ENCODE data around the gene SMAD3.

The SMAD3 gene

GRCh38 chr15:67082007-67082536, 16.7 kb downstream of the SMAD3 start:
- peak in 4 of 5 experiments; percentile 43 to 97 (median 55) for DNase-seq

- peak in 2 of 5 experiments; percentile 25 to 80 for DNase-seq
Measured at GRCh38 chr15:67083135-67083762, 17.8 kb downstream of the SMAD3 start.

GRCh38 chr15:67084561-67084960, 19.2 kb downstream of the SMAD3 start:
- DNase-seq: no peak

DNA sequence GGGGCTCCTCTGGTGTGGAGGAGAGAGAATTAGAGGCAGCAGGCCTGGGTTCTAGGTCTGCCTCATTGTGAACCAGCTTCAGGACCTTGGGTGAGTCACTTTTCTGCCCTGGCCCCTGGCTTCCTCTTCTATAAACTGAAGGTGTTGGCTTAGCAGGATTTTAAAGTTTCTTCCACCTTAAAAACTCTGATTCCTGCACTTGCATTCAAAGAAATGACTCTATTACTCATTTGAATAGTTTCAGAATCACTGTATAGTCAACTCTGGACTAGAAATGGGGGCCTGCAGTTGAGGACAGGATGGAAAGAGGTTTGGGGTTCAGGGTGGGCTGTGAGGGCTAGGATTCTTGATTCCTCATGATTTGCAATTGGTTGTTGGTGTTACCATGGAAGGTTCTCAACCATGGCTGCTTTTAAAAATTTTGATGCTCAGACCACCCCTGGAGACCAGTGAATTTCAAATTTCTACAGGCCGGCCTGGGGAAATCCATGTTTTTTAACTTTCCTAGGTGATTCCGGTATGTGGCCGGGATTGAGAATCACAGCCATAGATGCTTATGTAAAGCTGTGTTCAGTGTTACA, 19.9 kb downstream of the SMAD3 start:
- peak in 2 of 5 experiments; percentile 37 to 91 for DNase-seq

GRCh38 chr15:67085818-67086636, 20.6 kb downstream of the SMAD3 start:
- peak in 2 of 5 experiments; percentile 36 to 94 for DNase-seq

DNA sequence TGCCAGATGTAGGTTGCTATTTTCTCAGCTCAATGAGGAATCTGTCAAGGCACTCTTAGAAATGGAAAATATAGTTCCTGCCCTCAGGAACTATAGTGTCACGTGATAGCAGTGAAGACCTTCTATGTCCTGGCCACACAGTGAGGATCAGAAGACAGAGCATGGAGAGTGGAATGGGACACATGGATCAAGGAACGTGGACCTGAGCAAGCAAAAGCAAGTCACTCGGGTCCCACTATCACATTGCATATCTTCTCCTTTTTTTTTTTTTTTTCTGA, 21.2 kb downstream of the SMAD3 start:
- DNase-seq: no peak

DNA sequence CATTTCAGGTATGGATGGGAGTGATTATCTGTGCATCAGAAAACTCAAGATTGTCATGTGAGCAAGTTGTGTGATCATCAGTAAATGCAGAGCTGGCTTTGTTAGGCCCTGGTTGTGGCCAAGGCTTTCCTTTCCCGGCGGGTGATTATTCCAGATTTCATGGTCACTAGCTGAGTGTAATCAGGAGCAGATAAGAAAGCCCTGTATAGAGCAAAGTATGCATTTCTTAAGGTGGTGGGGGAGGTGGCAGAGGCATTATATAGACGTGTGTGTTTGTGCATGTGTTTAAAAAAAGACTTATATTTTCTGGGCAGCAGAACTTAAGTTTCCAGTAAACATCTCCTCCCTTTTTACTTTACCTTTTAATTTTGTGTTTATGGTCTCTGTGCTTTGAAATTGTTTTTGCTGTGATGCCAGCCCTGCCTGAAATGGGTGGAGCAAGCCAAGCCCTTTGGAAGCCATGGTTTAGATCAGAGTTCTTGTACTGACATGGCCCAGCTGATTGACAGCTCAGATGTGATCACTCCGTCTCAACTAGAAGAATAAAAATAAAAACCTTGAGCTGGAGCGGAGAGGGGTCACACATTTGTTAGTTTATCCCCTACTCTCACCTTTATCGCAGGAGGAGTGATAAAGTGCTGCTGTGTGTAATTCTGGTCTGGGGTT, 22.2 kb downstream of the SMAD3 start:
- no peak for DNase-seq

DNA sequence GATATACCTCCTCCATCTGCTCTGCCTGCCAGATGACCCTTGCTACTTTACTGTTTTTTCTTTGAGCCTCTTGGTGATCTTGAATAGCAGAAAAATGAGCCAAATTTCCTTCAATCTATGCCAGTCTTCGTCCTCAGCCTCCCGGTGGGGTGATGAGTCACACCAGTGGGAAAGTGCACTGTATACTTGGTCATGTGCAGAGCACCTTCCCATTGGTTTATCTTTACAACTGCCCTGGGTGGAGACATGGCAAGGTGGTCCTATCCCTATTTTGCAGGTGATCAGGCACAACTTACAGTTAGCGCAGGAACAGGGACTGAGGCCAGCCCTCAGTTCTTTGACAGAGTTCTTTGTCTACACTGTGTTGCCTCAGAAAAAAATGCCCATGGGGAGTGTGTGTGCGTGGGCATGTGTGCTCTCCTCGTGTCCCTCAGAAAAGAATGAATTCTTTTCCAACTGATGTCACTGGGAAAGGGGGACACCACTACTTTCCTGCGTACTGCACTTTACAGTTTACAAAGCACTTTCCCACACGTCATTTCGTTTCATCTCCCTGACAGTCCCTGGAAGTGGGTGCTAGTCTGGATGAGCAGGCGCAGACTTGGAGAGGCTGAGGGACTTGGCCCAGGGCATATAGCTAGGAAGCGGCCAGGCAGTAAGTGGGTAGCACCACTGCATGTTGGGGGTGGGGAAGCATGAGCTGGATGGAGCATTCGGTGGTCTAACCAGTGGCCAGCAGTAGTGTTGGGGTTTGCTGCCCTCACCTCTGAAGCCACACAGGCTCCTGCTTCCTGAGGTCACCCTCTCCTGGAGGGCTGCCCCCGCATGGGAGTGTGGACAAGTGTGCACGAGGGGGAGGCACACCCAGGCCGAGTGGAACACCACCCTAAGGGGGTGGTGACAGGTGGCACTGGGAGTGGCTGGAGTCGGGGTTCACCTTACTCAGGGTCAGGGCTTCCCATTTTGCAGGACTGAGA, 24.1 kb downstream of the SMAD3 start:
- no peak for DNase-seq

DNA sequence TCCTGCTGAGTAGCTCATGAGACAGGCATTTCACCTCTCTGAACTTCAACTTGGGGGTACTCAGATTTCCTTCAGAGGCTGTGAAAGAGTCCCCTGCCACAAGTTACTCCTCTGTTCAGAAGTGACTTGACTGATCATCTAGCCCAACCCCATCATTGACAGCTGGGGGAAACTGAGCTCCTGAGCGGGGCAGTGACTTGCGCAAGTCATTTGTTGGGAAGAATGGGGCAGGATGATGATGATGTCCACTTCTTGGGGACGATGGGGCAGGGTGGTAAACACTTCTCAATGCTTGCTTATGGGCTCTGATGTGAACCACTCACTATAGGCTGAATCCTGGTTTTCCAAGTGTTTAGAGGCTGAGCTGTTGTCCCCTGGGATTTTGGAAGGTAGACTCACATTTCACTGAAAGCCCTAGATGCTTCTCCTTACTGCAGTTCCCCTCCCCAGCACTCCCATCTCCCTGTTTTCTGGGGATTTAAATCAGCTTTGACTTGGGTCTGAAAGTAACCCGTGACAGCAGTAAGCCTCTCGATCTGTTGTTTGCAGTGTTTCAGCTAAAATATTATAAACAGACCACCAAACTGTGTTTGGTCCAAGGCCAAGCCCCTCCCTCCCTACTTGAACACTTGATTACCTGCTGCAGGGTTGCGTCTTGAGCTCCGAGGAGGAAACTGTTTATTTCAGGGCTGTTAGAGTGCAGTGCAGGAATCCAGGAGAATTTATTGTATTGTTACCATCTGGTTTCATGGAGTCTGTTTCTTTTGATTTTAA, 25.1 kb downstream of the SMAD3 start:
- no peak for DNase-seq

DNA sequence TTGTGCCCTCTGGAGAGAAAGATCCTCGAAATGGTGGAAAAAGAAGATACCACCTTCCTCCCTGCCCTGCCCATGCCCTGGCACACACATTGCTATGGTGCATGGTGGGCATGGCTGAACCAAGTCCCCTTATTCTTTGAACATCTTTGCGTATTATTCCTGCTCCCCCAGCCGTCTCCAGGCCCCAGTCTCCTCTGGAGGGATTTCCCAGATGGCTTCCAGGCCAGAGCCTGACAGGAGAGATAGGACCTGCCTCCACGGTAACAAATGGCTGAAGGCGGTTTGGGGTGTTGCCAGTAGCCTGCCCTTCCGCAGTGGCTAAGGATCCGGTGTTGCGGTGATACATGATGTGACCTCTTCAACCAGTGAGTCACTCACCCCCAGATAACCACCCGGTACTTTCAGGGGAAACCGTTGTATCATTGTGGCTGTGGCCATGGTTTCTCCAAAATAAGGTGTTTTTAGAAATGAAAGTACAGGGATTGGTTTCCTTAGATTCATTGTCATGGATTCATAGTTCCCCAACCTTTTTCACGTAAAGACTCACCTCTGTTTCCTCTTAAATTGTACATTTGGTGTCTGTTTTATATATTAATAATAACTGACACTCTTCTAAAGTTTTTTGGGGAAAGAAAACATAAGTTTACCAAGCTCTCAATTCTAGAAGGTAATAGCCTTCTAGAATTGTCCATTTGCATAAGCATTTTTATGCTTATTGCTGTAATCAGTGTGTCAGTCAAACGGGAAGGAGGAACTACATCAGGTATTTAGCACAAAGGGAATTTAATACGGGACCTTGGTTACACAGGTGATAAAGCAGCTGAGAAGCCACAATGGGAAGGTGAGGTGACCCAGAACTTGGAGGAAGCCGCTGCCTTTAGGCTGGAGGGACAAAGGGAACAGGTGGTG, 25.9 kb downstream of the SMAD3 start:
- peak in 4 of 5 experiments; percentile 37 to 94 (median 64) for DNase-seq

DNA sequence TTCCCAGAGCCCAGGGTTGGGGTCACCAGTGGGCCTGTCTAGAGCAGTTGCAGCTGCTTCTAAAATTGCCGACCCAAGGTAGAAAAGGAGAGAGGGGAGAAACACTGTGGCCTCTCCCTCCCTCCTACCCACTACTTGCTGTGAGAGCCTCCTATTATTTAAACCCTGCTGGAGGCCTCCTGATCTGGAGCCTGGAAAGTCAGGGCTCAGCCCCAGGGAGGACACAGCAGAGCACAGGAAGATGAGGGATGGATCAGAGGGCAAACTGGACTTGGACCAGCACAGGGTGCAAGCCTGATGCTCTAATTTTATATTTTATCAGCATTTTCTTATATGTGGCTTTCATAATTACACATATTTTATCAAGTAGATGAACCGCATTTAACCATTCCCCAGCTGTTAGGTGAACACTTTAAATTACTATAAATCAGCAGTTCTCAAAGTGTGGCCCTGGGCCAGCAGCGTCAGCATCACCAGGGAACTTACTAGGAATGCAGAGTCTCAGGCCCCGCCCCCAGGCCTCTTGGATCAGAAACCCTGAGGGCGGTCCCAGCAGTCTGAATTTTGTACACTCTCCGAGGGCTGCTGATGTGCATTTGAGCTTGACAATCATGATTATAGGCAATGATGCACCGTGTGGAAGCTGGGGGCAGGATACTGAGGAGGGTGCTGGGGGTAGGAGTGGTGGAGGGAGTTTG, 26.7 kb downstream of the SMAD3 start:
- DNase-seq: peak in 1 of 5 experiments; percentile 42

DNA sequence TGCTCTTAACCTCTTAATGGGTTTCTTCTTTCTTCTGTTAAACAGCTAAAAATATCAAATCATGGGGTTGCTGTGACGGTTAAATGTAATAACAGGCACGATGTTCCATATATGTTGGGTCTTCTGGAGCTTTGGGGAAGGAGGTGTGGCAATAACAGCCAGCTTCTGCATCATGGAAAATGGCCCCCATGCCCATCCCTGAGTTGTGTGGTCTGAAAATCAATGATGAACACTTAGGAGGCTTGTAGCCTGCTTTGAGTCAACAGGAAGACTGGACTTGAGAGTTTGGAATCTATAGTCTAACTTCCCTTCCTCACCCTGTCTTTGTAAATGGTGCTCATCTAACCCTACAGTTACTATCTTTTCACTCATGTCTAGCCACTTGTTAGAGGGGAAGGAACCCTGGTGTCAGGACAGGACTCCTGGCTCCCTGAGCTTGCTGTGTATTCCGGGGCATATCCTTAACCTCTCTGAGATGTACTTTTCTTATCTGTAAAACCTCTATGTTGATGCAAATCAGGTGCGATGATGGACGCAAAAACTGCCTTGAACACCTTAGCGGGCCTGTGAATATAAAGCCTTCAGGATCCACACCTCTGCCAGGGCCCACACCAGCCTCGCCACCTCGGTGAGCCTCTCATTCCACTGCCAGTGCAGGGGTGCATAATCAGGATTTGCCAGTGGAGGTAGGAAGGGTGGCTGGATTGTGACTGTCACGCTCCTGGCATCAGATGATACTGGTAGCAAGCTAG, 27.5 kb downstream of the SMAD3 start:
- DNase-seq: no peak

DNA sequence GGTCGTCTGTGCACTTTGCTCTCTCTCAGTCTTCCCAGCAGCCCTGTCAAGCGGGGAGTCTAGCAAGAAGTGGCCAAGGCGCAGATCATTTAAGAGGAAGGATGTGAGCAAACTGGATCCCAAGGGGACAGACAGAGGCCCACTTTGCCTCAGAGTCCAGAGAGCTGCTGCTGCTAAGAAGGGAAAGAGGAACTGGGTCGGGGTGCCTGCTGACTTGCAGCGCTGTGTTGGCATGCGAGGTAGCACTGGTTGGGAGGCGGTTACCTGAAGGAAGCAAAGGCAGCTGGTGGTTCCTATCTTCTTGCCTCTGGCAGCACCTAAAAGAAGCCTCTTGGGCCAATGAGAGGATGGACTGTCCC, 28.1 kb downstream of the SMAD3 start:
- DNase-seq: no peak

GRCh38 chr15:67094001-67094826, 28.8 kb downstream of the SMAD3 start:
- no peak for DNase-seq

GRCh38 chr15:67095912-67096311, 30.5 kb downstream of the SMAD3 start:
- peak in 1 of 5 experiments; percentile 67 for DNase-seq

- DNase-seq: peak in 1 of 5 experiments; percentile 78
Measured at GRCh38 chr15:67096546-67097294, 31.3 kb downstream of the SMAD3 start.

- DNase-seq: no peak
Measured at GRCh38 chr15:67097424-67097823, 32.0 kb downstream of the SMAD3 start.
